IgD-negative memory B cell (primary cell): ENCODE results near the gene NPAS4. TPM values are rescaled to one million over a fixed set of nuclear protein-coding genes. Genes with fewer than 3 reads are reported as not detected.
A peak's percentile ranks its signal among the peaks of the same experiment; 100 is the strongest.
"Not testable (repeated sequence)": the region's sequence is repeated elsewhere in the genome, so short reads cannot be mapped to it uniquely, and the experiment has no call there.

Experiments used
- H3K27ac Mint-ChIP-seq, 3 donors: one replicate each; pipeline ENCODE4 v1.8.0; 2020 to 2022; ENCODE audit warnings: mild to moderate bottlenecking in 3 of 3, mixed read lengths in 3 of 3, moderate library complexity in 1 of 3
- H3K27me3 Mint-ChIP-seq: one replicate; pipeline ENCODE4 v1.8.0; 2021; ENCODE audit warnings: mixed read lengths
- H3K36me3 Mint-ChIP-seq: one replicate; pipeline ENCODE4 v1.8.0; 2020; ENCODE audit warnings: mild to moderate bottlenecking, mixed read lengths
- H3K4me1 Mint-ChIP-seq, 3 donors: one replicate each; pipeline ENCODE4 v1.8.0; 2020 to 2022; ENCODE audit warnings: mixed read lengths in 3 of 3, mild to moderate bottlenecking in 1 of 3
- H3K4me3 Mint-ChIP-seq, 4 donors: one replicate each; pipeline ENCODE4 v1.8.0; 2020 to 2022; ENCODE audit warnings: mild to moderate bottlenecking in 4 of 4, mixed read lengths in 4 of 4, moderate library complexity in 3 of 4
- H3K9me3 Mint-ChIP-seq, 3 donors: one replicate each; pipeline ENCODE4 v1.8.0; 2020 to 2021; ENCODE audit warnings: mixed read lengths in 3 of 3, mild to moderate bottlenecking in 1 of 3
- polyA plus RNA-seq: library from polyadenylated mRNA; unstranded; fragments of 300-500 nt; fragmentation: Illumina TruSeq; gene quantifications from one replicate; pipeline ENCODE4 v1.2.3, GENCODE V29; 2021

The NPAS4 gene
- polyA plus RNA-seq = not detected

GRCh38 chr11:66420671-66421476 is at the start of gene NPAS4:
TSS of gene NPAS4 (plus strand) at chr11:66421035. CDS start at chr11:66421180, 145 bp downstream.
- H3K4me3 Mint-ChIP-seq = peak within 1 kb of the TSS in 3 of 4 donors; percentile 57 to 82 (median 60)
- H3K36me3 Mint-ChIP-seq = peaks cover 2% of the 10 kb centered on the region
- peaks cover 1 to 10% (median 5%) of the 10 kb centered on the region in 3 donors for H3K4me1 Mint-ChIP-seq
- H3K27me3 Mint-ChIP-seq = peaks cover 26% of the 10 kb centered on the region
- peaks cover 0 to 2% (median 0%) of the 10 kb centered on the region in 3 donors for H3K9me3 Mint-ChIP-seq
- peak within 1 kb of the TSS in 2 of 3 donors; percentile 90 to 96 for H3K27ac Mint-ChIP-seq

GRCh38 chr11:66371627-66372415 is 49.0 kb upstream of the NPAS4 start, which contains the start of gene SLC29A2:
TSS of gene SLC29A2 (minus strand) at chr11:66371760. CDS start at chr11:66371591, 169 bp downstream.
- Mint-ChIP-seq H3K4me1 (peaks cover 0 to 7% (median 7%) of the 10 kb centered on the region in 3 donors), H3K4me3 (peak within 1 kb of the TSS; percentile 84 to 98 (median 93)), H3K36me3 (peaks cover 3% of the 10 kb centered on the region), H3K27ac (peak within 1 kb of the TSS; percentile 32 to 84 (median 53)), H3K9me3 (no peaks in the 10 kb centered on the region), H3K27me3 (no peaks in the 10 kb centered on the region)

- Mint-ChIP-seq H3K4me1 (peaks cover 0 to 7% (median 7%) of the 10 kb centered on the region in 3 donors), H3K27ac (peak overlapping the region in 1 of 3 donors; percentile 32), H3K27me3 (no peaks in the 10 kb centered on the region), H3K4me3 (peak overlapping the region in 2 of 4 donors; percentile 52 to 89), H3K36me3 (peaks cover 2% of the 10 kb centered on the region), H3K9me3 (no peaks in the 10 kb centered on the region)
These were observed 47.6 kb upstream of the NPAS4 start for GRCh38 chr11:66373265-66373664.

- peak overlapping the region in 2 of 4 donors; percentile 52 to 89 for H3K4me3 Mint-ChIP-seq
- H3K27me3 Mint-ChIP-seq, H3K4me1 Mint-ChIP-seq, H3K9me3 Mint-ChIP-seq, H3K36me3 Mint-ChIP-seq, H3K27ac Mint-ChIP-seq: not testable (repeated sequence)
These were observed 47.0 kb upstream of the NPAS4 start for GRCh38 chr11:66373690-66374287.

- not testable (repeated sequence) for H3K4me1 Mint-ChIP-seq, H3K36me3 Mint-ChIP-seq, H3K9me3 Mint-ChIP-seq, H3K27me3 Mint-ChIP-seq
- peak overlapping the region in 1 of 4 donors; percentile 37 for H3K4me3 Mint-ChIP-seq
- peak overlapping the region in 1 of 3 donors; percentile 29 for H3K27ac Mint-ChIP-seq
These were observed 40.6 kb upstream of the NPAS4 start for GRCh38 chr11:66380264-66380663.

- not testable (repeated sequence) for H3K36me3 Mint-ChIP-seq, H3K9me3 Mint-ChIP-seq, H3K4me3 Mint-ChIP-seq, H3K27me3 Mint-ChIP-seq, H3K27ac Mint-ChIP-seq
- peaks cover 8 to 11% (median 10%) of the 10 kb centered on the region in 3 donors for H3K4me1 Mint-ChIP-seq
These were observed 36.5 kb upstream of the NPAS4 start for GRCh38 chr11:66384316-66384715.

GRCh38 chr11:66386171-66387069 is 34.4 kb upstream of the NPAS4 start:
- no peaks in the 10 kb centered on the region for H3K27me3 Mint-ChIP-seq
- H3K27ac Mint-ChIP-seq = peak overlapping the region in 1 of 3 donors; percentile 28
- no peaks in the 10 kb centered on the region for H3K9me3 Mint-ChIP-seq
- H3K4me1 Mint-ChIP-seq = peaks cover 8 to 11% (median 8%) of the 10 kb centered on the region in 3 donors
- H3K4me3 Mint-ChIP-seq = peak overlapping the region in 2 of 4 donors; percentile 34 to 51
- no peaks in the 10 kb centered on the region for H3K36me3 Mint-ChIP-seq

GRCh38 chr11:66388780-66389386 is 32.0 kb upstream of the NPAS4 start:
- Mint-ChIP-seq H3K27ac (no peak overlapping the region), H3K4me1 (peaks cover 7 to 11% (median 8%) of the 10 kb centered on the region in 3 donors), H3K4me3 (no peak overlapping the region), H3K9me3 (no peaks in the 10 kb centered on the region), H3K27me3 (peaks cover 4% of the 10 kb centered on the region), H3K36me3 (no peaks in the 10 kb centered on the region)

- Mint-ChIP-seq H3K4me3 (no peak overlapping the region), H3K4me1 (peaks cover 3 to 7% (median 4%) of the 10 kb centered on the region in 3 donors), H3K27ac (no peak overlapping the region), H3K9me3 (no peaks in the 10 kb centered on the region), H3K36me3 (no peaks in the 10 kb centered on the region), H3K27me3 (peaks cover 9% of the 10 kb centered on the region)
These were observed 29.5 kb upstream of the NPAS4 start for GRCh38 chr11:66391322-66391721.

GRCh38 chr11:66393954-66394353 is 26.9 kb upstream of the NPAS4 start:
- no peaks in the 10 kb centered on the region for H3K9me3 Mint-ChIP-seq
- no peaks in the 10 kb centered on the region for H3K36me3 Mint-ChIP-seq
- H3K27me3 Mint-ChIP-seq = peaks cover 13% of the 10 kb centered on the region
- no peak overlapping the region for H3K4me3 Mint-ChIP-seq
- no peak overlapping the region for H3K27ac Mint-ChIP-seq
- H3K4me1 Mint-ChIP-seq = peaks cover 0 to 4% (median 2%) of the 10 kb centered on the region in 3 donors

GRCh38 chr11:66407651-66408050 is 13.2 kb upstream of the NPAS4 start:
- H3K9me3 Mint-ChIP-seq = no peaks in the 10 kb centered on the region
- H3K27ac Mint-ChIP-seq = no peak overlapping the region
- H3K4me1 Mint-ChIP-seq = peaks cover 0 to 3% (median 3%) of the 10 kb centered on the region in 3 donors
- peaks cover 25% of the 10 kb centered on the region for H3K27me3 Mint-ChIP-seq
- H3K36me3 Mint-ChIP-seq = no peaks in the 10 kb centered on the region
- H3K4me3 Mint-ChIP-seq = no peak overlapping the region

GRCh38 chr11:66408488-66409214 is 12.2 kb upstream of the NPAS4 start:
- H3K27me3 Mint-ChIP-seq = peaks cover 24% of the 10 kb centered on the region
- H3K4me3 Mint-ChIP-seq = peak overlapping the region in 3 of 4 donors; percentile 78 to 91 (median 88)
- peak overlapping the region in 2 of 3 donors; percentile 2 to 22 for H3K27ac Mint-ChIP-seq
- H3K36me3 Mint-ChIP-seq = no peaks in the 10 kb centered on the region
- no peaks in the 10 kb centered on the region for H3K9me3 Mint-ChIP-seq
- peaks cover 0 to 3% (median 3%) of the 10 kb centered on the region in 3 donors for H3K4me1 Mint-ChIP-seq

GRCh38 chr11:66409226-66409625 is 11.6 kb upstream of the NPAS4 start:
- Mint-ChIP-seq H3K27ac (no peak overlapping the region), H3K4me3 (no peak overlapping the region), H3K9me3 (no peaks in the 10 kb centered on the region), H3K4me1 (peaks cover 0 to 3% (median 3%) of the 10 kb centered on the region in 3 donors), H3K27me3 (peaks cover 30% of the 10 kb centered on the region), H3K36me3 (no peaks in the 10 kb centered on the region)
